HG02852 (cell line): ENCODE measurements around the gene KCNMB1.

Experiments
- ATAC-seq: cut with Tn5 transposase; IDR thresholded peaks from one replicate; pipeline ENCODE4 v1.9.1; 2021; ENCODE audit warnings: mild to moderate bottlenecking, moderate library complexity; ENCODE audit not compliant: unreplicated experiment

Gene KCNMB1

DNA sequence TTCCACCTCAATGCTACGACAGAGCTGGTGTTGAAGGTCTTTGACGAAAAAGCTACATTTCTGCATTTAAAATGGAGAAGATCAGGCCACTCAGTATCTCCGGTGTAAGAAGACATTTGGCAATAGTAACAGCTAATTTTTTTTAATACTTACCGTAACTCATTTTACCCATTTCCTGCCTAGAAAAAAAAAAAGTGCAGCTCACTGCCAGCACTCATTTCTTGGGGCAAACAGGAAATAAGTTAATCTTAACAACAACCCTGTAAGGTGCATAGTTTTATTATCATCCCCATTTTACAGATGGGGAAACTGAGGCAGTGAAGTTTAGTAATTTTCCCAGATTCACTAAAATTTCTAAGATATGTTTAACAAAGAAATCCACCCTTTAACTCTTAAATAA is 27.4 kb upstream of the KCNMB1 start:
- no peak for ATAC-seq

DNA sequence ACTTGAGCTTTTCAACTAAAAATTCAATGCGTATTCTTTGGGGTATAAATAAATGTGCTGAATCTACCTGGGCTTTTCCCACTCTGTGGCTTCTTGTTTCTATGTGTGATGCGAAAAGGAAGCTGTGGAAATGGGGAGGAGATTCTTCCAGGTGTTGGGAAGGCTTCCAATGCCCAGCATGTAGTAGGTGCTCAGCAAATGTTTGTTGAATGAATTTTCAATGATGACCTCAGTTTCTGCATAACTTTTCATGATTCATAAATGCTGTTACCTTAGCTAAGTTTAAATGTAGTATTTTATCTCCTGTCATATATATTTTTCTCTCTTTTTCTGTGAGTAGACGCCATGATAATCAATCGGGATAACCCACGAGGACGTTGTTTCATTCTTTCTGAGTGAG is 25.6 kb upstream of the KCNMB1 start:
- no peak for ATAC-seq

DNA sequence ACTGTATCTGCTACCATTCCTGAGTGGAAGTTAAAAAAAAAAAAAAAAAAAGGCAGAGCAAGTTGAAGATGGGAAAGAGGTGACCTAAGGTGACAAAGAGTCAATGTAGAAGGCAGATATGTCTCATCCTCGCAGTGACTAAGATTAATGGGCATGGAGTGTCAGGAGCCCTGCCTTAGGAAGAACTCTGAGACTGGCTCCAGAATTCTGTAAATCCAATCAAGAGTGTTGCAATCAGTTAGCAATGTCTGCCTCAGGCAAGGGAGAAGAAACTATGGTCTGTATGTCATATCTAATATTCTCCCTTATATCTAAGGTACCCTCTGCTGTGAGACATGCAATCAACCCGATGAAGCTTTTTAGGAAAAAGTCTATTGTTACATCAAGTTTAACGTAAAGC is 24.7 kb upstream of the KCNMB1 start:
- no peak for ATAC-seq

DNA sequence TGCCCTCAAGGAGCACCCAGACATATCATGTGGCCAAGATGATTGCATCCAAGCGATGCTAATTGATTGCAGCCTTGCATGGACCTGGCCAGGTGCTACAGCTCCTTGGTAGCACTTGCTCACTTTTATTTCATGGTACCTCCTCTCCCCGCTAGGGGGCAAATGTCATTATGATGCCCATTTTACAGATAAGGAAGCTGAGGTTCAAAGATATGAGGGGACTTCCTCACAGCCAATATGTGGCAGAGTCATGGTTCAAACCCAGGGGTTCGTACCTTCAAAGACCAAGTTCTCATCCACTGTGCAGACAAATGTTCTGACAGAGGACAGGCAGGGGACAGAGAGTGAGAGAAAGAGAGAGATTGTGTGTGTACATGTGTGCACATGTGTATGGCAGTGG is 21.9 kb upstream of the KCNMB1 start:
- no peak for ATAC-seq

DNA sequence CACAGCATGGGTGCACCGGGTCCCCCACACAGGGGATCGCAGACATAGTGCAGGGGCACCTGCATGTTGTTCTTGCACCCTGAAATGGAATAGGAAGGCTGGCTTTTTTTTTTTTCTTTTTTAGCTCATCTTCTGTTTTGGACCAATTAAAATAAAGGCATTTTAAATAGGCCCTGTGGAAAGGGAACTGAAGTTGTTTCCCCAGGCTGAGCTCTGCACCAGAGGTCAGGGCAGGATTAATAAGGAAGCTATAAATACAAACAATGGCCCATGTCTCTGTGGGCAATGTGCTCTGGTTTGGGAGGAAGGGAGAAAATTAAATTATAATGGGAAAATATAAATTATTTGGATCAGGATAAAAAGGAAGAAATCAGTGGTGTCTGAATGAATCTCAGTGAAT is 21.2 kb upstream of the KCNMB1 start:
- ATAC-seq, result no peak

DNA sequence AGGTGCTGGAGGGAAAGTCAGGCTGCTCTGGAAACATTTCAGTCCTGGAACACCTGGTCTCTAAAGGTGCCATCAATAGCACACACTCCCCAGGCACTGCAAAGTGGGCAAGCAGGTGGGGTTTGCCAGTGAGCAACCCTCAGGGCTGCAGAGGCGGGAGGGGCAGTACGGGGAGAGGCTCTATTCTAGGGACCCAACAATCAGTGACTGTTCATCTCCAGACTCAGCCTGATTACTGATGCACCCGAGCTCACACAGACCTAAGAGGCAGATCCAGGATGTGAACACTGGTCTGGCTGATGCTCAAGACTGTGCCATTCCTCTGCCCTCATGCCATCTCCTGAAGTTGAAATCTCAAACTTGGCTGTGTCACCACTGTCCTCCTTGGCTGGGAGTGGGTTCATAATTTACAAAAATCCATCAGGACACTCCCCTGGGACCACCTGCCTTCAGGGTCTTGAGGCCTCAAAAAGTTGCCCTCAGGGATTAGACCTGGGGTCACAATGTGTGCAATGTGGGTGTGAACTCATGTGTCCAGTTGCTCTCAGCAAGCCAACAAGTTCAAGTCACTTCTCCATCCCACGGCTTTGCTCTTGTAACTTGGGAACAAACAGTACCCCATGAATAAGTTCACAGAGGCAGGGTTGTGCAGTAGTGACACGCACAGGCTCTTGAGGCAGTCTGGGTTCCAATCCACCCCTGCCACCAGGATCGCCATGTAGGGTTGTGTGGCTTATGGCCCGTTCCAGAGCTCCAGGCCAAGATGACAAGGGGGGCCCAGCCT is 19.9 kb upstream of the KCNMB1 start:
- ATAC-seq, result no peak

DNA sequence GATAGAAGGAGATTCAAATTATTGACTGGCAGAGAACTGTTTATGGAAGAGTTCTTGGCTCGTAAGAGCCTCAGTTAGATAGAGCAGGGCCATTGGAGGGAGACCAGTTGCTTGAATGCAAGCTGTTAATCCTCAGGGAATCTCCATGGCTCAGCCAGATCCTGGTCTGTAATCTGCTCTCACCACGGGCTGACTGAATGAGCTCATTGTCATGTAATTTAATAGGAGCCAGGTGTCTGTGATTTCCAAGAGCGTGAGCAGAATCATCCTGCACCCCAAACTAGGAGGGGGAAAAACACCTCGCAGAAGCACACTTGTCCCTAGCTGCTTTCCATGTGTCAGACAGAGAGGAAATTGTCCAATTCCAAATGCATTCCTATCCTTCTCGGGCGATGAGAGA is 19.1 kb upstream of the KCNMB1 start:
- ATAC-seq, result no peak

DNA sequence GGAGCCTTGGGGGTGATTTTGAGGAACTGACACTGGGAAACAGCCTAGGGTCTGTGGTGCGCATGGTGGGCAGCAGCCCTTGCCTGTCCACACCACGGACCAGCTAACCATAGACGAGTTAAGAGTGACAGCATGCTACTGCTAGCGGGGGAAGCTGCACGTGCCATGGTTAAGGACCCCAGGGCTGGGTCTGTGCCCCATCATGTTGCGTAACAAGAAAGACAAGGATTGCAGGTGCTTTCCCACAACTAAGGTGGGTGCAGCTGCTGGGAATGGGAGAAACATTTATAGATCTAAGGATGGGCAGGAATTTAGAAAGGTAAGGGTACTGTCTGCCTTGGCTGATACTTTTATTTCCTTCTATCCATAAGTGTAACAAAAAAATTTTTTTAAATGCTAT is 17.9 kb upstream of the KCNMB1 start:
- ATAC-seq, result no peak

DNA sequence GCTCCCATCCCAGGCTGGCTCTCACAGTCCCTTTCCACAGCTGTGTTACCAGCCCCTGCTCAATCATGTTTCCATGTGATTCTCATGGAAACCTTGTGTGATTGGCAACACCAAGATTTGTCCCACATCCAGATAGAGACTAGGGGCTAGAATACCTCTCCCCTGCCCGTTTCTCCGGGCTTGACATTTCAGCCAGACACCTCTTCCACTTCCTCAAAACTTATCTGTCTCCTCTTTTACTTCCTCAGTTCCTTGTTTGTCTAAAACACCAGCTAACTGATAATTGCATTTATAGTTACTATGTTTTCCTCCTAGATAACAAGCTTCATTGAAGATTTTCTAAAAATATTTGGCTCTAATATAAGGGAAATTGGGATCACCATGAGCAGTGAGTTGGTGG is 16.6 kb upstream of the KCNMB1 start:
- no peak for ATAC-seq

DNA sequence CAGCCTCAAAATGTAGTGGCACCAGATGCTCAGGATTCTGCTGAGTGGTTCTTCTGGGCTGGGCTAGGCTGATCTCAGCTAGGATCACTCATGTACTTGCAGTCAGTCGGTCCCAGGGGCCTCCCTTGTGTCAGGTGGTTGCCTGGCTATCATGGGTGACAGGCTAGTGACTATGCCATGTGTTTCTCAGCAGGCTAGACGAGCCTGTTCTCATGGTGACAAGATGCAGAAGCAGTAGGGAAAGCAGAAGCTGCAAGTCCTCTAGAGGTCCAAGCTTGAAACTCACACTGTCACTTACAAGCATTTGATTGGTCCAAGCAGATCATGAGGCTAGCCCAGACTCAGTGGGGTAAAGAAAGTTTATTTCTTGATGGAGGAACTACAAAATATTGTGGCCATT is 15.2 kb upstream of the KCNMB1 start:
- no peak for ATAC-seq

DNA sequence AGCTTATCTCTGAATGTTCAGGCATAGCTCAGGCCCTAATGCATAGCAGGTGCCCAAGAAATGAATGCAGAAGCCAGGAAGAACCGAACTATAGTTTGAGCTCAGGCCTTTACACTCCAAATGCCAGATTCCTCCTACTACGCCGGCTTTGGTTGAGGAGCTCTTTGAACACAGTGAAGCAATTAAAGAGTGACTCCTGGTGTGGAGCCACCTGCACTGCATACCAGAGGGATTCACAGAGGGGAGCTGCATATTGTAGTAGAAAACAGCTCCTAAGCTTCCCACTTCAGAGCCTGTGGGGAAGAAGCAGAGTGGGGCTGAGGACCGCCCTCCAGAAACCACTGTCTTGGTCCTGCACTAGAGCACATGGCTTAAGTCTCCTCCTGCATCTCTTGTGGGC is 14.5 kb upstream of the KCNMB1 start:
- ATAC-seq, result no peak

DNA sequence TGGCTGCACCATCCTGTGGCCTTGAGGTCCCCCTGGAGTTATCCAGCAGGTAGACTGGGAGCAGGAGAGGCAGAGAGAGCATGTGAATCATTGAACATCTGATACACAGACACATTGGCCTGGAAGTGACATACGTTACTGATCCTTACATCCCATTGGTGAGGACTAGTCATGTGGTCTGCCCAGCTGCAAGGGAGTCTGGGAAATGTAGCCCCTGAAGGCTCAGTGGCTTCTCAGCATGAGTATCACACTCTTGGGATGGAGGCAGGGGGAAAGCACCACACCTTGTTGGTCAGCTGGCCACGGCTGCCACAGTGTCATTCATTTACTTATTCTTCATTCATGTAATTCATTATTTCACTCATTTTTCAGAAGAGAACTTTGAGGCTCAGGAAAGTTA is 13.3 kb upstream of the KCNMB1 start:
- no peak for ATAC-seq

DNA sequence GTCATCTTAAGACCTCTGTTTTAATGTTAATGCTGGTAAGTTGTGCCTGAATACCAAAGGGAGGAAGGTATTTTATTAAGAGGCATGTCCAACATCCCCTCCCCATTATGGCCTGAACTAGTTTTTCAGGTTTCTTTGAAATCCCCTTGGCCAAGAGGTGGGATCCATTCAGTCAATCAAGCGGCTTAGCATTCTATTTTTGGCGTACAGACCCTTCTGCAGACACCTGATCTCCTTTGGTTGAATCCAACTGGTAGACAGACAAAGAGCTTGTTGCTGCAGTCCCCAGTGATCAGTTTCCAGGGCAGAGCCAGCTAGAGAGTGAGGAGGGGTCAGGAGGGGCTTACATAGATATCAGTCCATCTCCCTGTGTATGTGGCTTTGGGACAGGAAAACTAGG is 7.9 kb upstream of the KCNMB1 start:
- no peak for ATAC-seq

DNA sequence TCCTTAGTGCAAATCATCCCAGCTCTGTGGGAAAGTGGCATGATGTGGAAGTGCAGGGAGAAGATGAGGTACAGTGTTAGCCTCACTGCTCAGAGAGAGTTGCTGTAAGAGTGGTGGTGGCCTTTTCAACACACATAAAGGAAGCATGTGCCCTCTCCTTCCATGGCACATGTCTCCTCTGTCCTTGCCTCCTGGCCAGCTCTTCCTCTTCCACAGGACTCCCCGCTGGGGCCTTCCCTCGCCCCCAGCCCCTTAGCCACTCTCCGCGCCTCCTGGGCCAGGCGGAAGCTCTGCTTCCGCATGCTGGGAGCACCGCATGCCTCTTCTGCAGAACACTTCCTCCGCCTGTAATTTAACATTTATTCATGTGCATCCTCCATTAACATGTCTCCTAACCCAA is 4.8 kb upstream of the KCNMB1 start:
- ATAC-seq, result no peak

DNA sequence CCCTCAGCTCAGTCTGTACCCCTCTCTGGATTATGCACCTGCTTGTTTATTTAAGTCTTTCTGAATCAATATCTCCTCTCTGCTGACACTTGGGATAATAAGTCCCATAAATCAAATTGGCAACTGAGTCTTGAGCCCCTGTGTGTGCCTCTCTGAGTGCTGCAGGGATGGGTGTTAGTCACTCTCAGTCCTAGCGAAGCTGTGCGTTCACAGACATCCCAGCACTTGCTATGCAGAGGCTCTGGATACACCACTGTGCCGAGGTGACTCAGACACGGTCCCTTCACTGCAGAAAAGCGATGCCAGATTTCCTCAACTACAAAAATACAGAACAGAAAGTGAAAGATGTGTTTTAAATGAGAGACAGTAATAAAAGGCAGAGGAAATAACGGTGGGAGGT is 4.1 kb upstream of the KCNMB1 start:
- ATAC-seq, result no peak

DNA sequence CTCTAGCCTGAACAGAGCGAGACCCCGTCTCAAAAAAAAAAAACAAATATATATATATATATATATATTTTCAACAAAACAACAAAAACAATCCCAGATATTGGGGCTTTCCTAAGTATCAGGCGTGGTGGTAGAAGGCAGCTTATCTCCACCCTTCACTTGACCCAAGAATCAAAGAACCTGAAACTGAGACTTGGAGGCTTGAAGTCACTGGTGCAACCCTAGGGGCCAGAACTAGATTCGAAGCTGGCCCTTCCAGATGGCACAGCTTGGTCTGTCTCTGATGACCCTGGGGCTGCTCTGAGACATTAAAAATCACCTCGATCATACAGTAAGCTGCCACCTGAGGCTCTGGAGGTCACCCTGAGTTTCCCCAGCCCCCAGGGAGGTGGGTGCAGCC is 1.3 kb upstream of the KCNMB1 start:
- no peak for ATAC-seq

DNA sequence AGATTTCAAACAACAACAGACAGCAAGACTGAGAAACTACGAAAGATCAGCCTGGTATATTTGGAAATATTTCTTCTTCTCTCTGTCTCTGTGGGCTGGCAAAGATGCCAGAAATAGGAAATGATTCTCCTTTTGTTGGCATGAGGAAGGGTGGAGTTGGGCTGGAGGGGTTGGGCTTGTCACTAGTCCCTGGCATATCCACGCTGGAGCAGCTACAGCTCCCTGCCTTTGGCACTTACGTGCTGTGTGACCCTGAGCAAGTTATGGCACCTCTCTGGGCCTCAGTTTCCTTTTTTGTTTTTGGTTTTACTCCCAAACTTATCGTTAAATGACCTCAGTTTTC is 354 bp upstream of the KCNMB1 start:
- ATAC-seq, result no peak

DNA sequence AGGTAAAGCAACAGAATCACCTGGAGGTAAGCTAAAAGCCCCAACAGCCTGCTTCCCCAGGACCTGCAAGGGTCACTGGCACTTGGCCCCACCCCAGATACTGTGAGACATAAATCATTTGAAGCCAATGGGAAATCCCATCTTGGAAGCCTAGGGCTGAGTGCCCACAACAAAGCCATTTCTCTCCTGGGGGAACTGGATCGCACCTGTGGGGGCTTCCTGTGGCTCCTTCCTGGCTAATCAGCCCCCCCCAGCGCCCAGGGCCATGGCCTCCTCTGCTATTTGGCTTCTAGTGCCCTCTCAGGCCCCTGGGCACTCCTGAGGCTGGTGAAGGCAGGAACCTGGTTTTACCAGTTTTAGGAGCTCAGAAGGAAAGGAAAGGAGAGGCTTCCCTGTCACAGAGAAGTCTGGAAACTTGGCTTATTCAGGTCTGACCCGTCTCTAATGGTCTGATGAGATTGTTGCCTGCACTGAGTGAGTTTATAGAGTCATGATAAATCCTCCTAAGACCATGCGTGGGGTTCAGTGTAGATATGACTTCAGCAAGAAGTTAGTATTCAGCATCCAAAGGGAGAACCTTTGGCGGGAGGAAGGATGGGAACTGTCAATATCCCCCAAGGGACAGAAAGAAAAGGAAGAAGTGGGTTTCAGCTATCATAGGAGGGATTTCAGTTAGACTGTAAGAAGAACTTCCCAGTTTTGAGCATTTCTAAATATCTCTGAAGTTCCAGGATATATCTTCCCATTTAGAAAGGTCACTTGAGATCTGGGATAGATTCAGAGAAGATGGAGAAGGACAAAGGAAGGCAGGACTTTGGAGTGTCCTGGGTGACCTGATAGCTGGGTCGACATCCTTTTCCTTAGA is 1.2 kb downstream of the KCNMB1 start:
- no peak for ATAC-seq

DNA sequence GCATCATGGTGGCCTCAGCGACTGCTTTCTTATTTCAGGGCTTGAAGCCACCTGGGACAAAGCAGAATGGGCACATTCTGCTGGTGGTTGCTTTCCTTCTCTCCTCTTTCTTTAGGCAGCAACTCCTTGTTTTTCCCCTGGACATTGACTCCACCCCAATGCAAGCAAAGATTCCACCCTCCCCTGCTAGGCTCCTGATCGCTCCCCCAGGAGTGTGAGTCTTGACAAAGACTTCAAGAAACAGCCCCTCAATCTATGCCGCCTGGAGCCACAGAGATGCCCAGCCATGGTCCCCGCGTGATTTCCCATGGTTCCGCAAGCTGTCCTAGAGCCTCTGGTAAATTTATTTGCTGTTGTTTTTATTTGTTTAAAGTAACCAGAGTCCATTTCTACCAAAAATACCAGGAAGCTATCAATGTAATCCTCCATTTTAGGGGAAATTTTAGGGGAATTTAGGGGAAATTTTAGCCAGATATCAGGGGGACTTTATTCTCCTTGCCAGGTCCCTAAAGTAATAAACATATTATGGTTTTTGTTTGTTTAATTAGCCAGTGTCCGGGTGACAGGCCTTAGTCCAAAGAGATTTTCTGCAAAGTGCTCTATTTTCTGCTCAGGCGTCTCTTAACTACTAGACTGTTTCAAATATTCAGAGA is 2.3 kb downstream of the KCNMB1 start:
- ATAC-seq, result no peak

DNA sequence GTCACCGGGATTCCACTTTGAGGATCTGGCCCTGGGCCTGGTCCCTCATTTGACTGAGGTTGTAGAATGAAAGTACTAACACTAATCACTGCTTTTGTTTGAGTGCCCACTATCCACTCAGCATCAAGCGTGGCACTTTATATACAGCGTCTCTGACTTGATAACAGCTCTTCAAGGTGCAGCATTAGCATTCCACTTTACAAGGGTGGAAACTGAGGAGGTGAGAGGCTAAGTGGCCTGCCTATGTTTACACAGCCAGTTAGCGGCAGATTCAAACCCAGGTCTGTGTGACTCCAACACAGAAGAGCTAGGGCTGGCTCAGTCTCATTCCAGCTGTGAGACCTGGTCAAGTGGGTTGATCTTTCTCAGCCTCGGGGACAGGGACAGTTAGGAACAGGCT is 5.9 kb downstream of the KCNMB1 start:
- ATAC-seq, result no peak

DNA sequence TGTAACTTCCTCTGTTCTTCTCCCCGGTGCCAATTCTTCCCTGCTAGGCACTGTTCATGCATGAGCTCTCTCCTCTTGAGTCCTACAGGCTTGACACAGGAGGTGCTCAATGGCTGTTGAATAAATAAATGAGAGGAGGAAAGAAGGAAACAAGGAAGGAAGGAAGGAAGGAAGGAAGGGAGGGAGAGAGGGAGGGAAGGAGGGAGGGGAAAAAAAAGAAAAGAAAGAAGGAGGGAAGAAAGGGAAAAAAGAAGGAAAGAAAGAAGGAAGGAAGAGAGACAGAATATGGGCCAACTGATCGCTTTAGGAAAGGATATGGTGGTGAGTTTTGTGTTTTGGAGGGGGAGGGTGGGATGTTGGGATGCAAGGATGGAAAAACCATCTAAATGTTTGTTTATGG is 6.4 kb downstream of the KCNMB1 start:
- ATAC-seq, result no peak

DNA sequence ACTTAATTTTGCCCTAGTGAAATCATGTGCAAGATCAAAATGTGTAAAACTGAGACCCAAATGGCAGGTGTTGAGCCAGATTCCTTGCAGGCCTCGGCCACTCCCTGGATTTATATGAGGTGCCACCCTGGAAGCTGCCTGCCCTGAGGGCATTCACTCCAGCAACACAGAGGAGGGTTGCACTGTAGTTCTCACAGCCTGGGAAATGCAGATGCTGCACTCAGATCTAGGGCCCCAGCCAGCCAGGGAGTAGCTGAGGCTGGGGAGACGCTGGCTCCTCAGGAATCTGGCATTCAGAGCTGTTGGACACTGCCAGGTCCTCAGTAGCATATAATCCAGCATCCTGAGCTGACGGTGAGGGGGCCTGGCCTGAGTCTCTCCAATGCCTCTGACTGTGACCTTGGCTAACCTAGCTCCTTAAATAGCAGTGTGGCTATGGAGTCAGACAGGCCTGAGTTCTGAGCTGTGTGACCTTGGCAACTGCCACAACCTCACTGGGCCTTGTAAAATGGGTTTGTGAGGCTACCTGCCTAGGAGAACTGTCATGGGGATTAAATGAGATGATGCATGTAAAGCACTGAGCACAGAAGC is 8.7 kb downstream of the KCNMB1 start:
- ATAC-seq, result no peak
